COLO829 (cell line): ENCODE results near the gene UCK2.
"Not testable (repeated sequence)": the region's sequence is repeated elsewhere in the genome, so short reads cannot be mapped to it uniquely, and the experiment has no call there.

Source experiments
- DNase-seq: peaks from one replicate; pipeline ENCODE4 v3.0.0; 2012; ENCODE audit warnings: low spot score

Gene UCK2

DNA sequence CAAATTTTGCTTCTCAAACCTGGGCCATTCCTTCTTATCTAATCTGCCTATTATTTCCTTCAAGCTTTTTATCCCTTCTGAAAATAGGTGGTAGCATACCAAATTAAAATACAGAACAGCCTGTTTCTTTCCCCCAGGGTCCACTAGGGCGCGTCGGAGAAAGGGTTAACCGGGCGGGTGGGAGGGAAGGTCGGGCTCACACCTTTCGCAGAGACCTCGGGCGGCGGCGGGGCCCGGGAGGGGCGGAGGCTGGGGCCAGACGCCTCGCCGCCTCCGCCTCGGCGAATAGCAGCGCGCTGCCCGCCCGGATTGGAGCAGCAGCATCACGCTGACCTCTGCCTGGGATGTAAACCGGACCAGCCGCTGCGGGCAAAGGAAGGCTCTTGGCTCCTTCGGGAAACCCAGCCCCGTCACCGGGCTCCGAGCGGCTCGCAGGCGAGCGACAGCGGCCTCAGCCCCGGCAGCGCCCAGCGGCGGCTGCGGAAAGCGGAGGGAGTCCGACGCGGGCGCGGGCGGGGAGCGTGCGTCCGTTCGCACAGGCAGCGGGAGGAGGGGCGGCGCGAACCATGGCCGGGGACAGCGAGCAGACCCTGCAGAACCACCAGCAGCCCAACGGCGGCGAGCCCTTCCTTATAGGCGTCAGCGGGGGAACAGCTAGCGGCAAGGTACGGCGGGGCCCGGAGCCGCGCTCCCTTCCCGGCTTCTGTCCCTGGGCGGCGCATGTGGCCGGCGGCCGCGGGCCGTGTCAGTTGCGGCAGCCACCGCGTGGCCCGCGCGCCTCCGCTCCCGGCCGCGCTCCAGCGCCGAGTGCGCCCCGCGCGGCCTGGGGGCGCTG, at the start of gene UCK2:
Gene UCK2, plus strand, starts transcription at position 347 of the 835 bp plus-strand sequence. Its CDS starts 220 bp downstream, at position 567.
- peak; percentile 81 for DNase-seq

DNA sequence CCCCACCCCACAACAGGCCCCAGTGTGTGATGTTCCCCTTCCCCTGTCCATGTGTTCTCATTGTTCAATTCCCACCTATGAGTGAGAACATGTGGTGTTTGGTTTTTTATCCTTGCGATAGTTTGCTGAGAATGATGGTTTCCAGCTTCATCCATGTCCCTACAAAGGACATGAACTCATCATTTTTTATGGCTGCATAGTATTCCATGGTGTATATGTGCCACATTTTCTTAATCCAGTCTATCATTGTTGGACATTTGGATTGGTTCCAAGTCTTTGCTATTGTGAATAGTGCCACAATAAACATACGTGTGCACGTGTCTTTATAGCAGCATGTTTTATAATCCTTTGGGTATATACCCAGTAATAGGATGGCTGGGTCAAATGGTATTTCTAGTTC, 49.2 kb upstream of the UCK2 start:
- DNase-seq = not testable (repeated sequence)

DNA sequence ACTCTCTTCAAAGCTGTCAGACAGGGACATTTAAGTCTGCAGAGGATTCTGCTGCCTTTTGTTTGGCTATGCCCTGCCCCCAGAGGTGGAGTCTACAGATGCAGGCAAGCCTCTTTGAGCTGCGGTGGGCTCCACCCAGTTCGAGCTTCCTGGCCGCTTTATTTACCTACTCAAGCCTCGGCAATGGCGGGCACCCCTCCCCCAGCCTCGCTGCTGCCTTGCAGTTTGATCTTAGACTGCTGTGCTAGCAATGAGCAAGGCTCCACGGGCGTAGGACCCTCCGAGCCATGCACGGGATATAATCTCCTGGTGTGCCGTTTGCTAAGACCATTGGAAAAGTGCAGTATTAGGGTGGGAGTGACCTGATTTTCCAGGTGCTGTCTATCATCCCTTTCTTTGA, 43.9 kb upstream of the UCK2 start:
- not testable (repeated sequence) for DNase-seq

DNA sequence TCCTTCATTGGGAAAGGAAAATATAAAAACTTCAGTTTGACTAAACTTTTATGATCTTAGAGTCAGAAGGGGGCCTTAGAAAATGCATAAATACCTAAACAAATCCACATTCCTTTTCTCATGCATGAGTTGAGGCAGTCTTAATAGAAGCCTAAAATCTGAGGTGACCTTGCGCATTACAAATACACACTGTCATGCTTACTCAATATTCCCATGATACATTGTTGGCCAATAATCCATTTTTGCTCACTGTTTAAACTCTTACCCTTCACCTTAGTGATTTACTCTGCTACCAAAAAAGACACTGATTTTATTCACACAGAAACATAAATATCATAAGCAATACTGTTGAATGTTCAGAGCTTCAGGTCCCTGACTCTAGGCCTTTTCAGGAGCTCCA, 39.7 kb upstream of the UCK2 start:
- no peak for DNase-seq

DNA sequence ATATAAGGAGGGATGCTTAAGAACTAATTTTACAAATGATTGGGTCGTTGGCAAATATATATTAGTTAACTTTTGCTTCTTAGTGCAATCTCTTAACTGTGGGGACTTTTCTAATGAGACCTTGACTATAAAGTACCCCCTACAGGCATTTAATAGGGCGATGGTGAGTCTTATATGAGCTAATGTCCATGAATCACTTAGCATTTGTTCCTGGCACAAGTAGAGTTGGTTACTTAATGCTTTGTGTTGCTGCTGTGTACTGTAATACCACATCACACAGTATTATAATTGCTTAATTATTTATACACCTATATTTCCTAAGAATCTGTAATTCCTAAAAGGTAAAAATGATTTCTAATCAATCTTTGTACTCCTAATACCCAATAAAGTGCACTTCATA, 33.5 kb upstream of the UCK2 start:
- DNase-seq = no peak

DNA sequence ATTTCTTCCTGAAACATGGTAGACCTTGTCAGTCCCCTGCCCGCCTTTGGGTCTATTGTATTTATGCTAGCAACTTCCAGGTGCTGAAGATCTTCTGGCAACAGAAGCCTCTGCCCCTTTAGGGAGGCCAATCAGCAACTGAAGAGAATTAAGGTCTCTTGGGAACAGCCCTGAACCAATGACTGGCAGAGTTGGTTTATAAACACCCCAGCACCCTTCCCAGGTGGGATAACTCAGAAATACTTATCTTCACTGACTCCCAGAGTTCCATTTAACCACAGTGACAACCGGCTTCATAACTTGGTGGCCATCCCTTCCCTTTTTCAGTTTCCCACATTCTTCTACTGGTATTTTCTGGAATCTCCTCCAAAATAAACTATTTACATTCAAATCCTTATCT, 31.5 kb upstream of the UCK2 start:
- no peak for DNase-seq

DNA sequence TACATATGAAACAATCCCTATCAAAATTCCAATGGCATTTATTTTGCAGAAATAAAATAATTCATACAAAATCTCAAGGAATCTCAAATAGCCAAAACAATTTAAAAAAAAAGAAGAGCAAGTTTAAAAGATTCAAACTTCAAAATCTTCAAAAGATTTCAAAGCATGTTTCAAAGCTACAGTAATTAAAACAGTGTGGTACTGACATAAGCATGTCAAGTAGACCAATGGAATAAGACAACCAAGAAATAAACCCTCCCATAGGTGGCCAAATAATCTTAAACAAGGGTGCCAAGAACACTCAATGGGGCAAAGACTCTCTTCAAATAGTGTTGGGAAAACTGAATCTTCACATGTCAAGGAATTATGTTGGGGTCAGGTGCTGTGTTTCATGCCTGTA, 28.0 kb upstream of the UCK2 start:
- DNase-seq = no peak

DNA sequence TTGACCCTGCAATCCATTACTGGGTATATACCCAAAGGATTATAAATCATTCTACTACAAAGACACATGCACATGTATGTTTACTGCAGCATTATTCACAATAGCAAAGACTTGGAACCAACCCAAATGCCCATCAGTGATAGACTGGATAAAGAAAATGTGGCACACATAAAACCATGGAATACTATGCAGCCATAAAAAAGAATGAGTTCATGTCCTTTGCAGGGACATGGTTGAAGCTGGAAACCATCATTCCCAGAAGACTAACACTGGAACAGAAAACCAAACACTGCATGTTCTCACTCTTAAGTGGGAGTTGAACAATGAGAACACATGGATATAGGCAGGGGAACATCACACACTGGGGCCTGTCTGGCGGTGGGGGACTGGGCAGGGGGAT, 22.9 kb upstream of the UCK2 start:
- DNase-seq = not testable (repeated sequence)

DNA sequence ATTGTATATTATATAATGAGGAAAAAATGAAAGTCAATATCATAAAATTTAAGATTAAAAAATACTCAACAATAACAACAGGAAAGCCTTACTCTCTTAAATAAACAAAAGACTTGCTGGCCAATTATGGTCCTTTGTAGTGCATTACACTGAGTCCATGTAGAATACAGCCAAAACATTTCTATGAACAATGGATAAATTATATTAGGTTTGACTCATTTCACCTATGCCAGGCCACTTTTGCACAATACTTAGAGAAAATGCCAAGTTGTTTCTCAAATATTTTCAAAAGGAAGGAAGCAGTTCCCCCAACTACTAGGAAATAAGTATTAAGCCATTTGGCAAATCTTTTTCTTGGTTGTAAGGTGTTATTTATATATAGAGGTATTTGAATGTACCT, 19.8 kb upstream of the UCK2 start:
- DNase-seq = no peak

DNA sequence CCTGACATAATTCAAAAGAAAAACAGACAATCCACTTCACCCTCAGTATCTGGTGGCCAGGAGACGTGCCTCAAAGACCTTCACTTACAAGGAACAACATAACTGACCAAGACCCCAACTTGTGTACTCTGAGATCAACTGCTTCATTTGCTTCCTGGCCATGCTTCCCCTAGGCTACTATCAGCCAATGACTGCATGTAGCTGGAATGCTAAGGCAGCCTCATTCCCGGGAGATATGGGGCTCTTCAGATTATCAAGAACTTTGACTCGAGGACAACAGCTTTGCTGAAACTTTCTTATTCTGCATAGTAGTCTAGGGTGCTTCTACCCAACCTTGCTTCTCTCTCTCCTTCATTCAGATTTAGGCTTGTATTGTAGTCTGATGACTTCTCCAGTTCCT, 11.7 kb upstream of the UCK2 start:
- no peak for DNase-seq

DNA sequence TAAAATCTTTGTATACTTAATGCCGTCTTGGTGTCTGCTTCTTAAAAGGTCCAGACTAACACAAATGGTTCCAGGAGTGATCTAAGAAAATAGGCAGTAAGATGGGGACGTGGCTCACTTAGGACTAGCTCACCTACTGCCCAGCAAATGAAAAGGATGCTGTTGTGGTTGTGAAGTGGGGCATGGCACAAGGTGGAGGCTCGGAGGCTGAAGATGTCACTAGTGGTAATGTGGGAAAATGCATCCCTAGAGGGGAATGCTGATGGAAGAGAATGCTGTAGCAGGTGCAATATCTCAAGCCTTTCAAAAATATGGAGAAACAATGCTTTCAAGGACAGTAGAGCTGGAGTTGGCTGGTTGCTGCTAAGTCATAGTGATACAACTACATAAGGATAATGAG, 11.3 kb upstream of the UCK2 start:
- DNase-seq = no peak

DNA sequence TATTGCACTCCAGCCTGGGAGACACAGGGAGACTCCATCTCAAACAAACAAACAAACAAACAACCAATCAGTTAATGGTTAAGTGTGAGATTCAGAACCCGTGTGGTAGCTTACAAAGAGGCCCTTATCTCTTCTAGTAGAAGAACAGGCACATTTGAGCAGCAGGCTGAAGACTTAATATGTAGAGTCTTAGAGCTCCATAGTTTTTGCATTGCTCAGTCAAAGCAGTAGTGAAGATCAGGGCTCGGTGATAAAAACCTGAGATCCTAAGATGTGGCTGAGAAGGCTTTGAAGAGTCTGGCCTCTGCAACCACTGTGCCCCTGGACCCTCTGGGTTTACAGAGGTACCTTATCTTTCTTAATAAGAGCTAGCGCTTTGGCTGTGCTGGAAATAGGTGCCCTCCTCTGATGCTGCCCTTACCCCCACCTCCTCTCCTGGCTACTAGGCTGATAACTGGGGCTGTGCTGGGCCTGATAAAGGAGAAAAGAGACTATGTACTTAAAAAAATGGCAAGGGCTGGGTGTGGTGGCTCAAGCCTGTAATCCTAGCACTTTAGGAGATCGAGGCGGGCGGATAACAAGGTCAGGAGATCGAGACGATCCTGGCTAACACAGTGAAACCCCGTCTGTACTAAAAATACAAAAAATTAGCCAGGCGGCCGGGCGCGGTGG, 10.5 kb upstream of the UCK2 start:
- DNase-seq = no peak

DNA sequence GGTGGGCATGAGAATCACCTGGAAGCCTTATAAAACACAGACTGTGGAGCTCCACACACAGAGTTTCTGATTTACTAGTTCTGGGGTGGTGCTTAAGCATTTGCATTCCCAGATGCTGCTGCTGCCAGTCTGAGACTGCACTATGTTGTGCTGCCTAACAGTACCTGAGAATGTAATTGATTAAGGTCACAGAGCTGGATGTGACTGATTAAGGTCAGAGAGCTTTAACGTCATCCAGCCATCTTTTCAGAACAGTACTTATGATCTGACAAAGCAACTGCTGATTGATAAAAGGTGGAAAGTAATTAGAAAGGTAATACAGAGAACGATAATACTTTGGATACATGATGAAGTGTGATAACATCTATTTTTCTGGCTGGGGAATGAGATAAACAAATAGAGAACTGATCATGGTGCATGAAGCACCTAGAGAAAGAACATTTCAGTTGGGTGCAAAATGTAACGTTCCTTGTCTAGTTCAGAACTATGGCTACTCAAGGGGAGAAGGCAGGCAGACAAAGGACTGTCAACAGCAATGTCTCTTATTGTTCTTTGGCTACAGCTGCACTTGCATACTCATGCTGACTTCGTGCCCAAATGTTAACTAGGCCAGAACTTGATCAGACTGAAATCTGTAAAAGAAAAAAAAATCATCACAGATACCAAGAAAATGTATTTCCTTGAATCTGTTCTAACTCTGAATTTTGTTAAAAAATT, 3.7 kb upstream of the UCK2 start:
- no peak for DNase-seq

DNA sequence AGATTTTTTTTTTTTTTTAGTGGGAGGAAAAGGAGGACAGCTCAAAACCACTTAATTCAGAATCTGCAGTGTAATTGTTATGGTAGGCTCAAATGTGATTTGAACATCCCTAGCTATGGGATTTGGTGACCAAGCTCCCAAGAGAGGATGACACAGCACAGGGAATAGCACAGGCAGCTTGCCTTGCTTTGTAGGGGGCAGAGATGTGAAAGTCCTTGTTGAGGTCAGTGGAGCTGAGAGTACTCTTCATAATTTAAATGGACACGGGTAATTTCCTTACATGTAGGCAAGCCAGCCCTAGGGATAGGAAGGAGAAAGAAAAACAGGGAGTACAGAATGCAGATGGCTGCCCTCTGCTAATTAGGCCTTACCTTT, 3.2 kb upstream of the UCK2 start:
- no peak for DNase-seq

DNA sequence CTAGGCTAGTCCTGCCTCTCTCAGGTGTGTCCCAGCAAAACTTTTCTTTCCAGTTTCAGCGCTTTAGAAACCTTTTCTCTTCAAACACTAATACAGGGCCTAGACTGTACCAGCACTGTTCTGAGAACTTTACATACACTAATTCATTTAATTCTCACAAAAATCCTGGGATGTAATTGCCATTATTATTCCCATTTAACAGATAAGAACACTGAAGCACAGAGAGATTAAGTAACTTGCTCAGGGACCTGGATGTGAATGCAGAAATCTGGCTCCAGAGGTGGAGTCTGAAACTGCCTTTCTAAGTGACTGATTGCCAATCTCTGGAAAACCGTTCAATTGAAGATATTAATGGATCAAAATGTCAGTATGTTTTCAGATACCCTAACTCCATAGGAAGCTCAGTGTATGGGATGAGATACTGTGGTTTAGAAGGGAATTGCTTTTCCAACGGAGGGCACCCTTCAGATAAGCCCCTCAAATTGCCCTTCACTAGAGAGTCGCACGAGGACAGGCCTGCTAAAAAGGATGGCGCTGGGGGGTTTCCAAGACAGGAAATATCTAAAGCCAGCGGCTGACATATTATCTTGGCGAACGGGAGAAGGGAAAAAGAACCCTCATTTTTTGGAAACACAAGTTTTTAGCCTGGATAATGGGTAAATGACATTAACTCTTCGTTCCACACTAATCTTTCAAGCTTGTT, 698 bp upstream of the UCK2 start:
- no peak for DNase-seq

DNA sequence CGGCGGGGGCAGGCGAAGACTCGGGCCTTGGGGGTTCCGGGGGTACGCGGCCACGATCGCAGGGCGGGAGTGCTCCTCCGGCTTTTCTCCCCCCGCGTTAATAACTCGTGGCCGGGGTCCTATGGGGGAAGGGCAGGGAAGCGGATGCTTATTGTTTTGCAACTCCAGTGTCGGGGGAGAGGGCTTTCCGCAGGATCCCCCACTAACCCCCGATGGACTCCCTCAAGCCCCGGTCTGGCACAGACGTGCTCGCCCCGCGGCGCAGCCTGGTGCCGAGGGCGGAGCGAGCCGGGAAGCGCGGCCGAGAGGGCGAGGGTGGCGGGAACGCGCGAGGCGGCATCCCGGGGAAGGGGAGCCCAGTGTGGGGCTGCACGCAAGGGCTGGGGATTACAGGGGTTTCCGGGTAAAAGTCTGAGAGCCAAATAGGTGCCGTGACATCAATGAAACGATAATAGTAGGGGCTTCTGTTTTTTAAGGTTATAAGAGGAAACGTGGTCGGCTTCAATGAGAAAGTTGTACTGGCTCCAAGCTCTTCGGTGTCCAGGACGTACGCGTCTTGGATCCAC, 772 bp downstream of the UCK2 start:
- peak; percentile 60 for DNase-seq

DNA sequence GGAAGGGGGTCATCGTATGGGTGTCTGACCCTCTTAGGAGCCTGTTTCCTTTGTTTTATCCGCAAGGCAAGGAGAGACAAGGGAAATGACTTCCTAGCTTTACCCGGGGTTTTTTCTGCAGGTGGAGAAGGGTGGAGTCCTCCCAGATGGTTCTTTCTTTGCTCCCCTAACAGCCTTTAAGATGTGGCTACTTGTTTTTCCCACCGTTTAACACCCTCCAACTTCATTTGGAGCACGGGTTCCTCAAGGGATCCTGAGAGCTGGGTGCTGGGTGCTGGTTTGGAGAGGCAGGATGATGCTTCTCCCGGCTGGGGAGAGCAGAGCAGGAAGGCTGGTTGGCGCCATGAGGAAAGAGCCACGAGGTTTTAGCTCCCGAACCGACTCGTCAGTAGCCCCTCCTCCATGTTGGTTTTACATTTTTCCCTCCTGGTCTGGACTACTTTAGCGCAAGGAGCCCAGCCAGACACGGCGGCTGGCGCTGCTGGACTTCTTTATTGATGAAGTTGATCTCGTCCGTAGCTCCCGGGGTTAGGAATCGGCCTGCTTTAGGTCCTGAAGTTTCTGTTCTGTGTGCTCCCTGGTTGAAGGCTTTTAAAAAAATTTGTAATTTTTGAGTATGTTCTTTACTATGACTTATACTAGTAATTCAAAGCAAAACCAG, 1.4 kb downstream of the UCK2 start:
- DNase-seq = peak; percentile 83

DNA sequence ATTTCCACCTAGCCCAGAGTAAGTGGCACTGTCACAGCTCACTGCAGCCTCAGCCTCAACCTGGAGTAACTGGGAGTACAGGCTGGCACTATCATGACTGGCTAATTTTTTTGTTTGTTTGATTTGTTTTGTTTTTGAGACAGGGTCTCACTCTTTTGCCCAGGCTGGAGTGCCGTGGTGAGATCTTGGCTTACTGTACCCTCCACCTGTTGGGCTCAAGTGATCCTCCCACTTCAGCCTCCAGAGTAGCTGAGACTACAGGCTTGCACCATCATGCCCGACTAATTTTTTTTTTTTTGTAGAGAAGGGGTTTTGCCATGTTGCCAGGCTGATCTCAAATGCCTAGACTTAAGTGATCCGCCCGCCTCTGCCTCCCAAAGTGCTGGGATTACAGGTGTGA, 2.5 kb downstream of the UCK2 start:
- no peak for DNase-seq

DNA sequence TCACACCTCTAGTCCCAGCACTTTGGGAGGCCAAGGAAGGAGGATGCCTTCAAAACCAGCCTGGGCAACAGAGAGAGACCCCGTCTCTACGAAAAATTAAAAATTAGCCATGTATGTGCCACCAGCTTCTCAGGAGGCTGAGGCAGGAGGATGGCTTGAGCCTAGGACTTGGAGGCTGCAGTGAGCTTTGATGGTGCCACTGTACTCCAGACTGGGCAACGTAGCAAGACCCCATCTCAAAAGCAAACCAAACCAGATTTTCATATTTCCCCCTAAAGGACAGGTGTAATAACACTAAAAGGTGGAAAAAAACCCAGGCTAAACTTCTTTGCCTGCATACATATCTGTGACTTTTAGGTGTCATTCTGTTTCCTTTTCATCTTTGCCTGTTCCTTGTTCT, 3.7 kb downstream of the UCK2 start:
- no peak for DNase-seq

DNA sequence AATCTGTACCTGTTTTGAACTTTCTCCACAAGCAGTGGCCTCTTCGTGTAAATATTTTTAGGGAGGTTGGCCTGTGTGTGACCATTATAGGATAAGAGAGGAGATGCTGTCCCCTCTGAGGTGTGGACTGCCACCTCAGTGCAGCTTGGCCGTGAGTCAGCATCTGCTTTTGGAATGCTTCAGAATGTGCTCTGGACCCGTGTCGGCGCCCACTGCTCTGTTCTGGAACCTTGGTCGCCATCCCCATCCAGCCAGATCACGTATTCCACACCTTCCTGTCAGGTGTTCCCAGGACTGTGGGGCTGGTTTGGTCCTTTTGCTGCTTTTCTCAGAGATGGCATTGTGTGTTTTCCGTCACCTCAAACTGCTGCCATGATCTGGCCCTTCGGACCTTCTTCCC, 5.5 kb downstream of the UCK2 start:
- no peak for DNase-seq

DNA sequence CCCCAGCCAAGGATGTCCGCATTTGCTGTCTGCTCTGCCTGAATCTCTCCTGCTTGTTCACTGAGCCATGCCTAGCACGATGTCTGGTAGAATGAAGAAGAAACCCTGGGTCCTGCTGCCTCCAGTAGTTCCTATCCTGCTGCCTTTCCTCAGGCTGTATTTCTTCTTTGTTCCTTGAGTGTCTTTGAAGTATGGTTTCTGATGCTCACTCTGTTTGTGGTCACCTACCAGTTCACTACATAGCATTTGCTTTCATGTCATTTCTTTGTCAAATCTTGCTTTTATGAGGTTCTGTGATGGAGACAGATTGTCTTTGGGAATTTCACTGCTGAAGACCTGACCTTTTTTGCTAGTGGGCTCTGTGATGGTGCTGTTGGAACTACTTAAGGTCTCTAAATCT, 5.9 kb downstream of the UCK2 start:
- DNase-seq = no peak

DNA sequence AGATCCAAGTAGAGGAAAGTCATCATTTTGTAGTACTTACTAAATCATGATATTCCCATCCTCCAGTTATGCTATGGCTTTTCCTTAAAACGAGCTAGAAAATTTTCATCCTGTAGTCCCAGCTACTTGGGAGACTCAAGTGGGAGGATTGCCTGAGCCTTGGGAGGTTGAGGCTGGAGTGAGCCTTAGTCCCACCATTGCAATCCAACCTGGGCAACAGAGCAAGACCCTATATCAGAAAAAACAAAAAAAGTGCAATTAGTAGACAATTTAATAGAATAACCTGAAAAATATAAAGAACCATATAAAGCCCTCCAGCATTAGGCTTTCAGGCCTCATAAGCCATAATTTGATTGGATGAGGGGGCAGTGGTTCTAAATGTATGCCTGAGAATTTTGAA, 6.8 kb downstream of the UCK2 start:
- DNase-seq = no peak
